GM21619 (cell line): ENCODE measurements around the gene VNN1.
A peak's percentile ranks its signal among the peaks of the same experiment; 100 is the strongest.
"Not testable (repeated sequence)": the region's sequence is repeated elsewhere in the genome, so short reads cannot be mapped to it uniquely, and the experiment has no call there.

Experiments used
- ATAC-seq: cut with Tn5 transposase; IDR thresholded peaks from one replicate; pipeline ENCODE4 v1.9.1; 2021; ENCODE audit not compliant: unreplicated experiment

Gene VNN1

DNA sequence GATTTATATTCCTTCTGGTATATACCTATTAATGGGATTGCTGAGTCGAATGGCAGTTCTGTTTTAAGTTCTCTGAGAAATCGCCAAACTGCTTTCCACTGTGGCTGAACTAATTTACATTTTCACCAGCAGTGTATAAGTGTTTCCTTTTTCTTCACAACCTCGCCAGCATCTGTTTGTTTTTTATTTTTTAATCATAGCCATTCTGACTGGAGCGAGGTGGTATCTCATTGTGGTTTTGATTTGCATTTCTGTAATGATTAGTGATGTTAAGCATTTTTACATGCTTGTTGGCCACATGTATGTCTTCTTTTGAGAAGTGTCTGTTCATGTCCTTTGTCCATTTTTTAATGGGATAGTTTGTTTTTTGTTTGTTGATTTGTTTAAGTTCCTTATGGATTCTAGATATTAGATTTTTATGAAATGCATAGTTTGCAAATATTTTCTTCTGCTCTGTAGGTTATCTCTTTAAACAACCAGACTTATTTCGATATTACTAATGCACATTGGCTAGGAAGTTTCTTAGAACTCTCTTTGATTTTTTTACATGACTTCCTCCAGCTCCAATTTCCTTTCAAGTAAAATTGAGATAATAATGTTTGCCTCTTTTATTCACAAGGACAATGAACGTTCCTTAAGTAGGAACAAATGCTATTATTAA is 12.2 kb upstream of the VNN1 start:
- ATAC-seq: peak; percentile 85

- ATAC-seq: no peak
These were observed 11.6 kb upstream of the VNN1 start for GRCh38 chr6:132725471-132725870.

GRCh38 chr6:132719736-132720448 is 6.0 kb upstream of the VNN1 start:
- no peak for ATAC-seq

- ATAC-seq: no peak
These were observed 2.2 kb upstream of the VNN1 start for GRCh38 chr6:132715881-132716637.

GRCh38 chr6:132715204-132715603 is 1.3 kb upstream of the VNN1 start:
- no peak for ATAC-seq

- no peak for ATAC-seq
These were observed 305 bp upstream of the VNN1 start for GRCh38 chr6:132714160-132714559.

DNA sequence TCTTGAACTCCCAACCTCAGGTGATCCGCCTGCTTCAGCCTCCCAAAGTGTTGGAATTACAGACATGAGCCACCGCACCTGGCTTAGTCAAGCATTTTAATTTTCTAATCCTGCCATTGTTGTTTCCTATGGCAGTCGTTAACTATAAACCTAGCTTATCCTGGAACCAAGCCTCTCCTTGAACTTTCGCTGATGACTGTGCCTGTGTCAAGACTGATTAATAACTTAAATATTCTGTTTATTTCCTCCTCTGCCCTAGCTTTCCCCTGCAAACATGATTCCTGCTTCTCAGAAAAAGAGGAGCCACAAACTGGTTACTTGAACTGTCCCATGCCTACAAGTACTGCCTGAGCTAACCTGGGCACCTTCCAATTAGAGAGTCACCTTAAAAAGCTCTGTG is 1.5 kb downstream of the VNN1 start:
- ATAC-seq: no peak

- ATAC-seq: no peak
These were observed 5.1 kb downstream of the VNN1 start for GRCh38 chr6:132708771-132709170.

GRCh38 chr6:132708002-132708401 is 5.9 kb downstream of the VNN1 start:
- ATAC-seq: no peak

- ATAC-seq: not testable (repeated sequence)
These were observed 7.1 kb downstream of the VNN1 start for GRCh38 chr6:132706756-132707155.

- no peak for ATAC-seq
These were observed 9.9 kb downstream of the VNN1 start for GRCh38 chr6:132703936-132704335.

GRCh38 chr6:132698608-132699007 is 15.2 kb downstream of the VNN1 start:
- ATAC-seq: peak; percentile 69

- ATAC-seq: no peak
These were observed 18.1 kb downstream of the VNN1 start for GRCh38 chr6:132695773-132696172.

GRCh38 chr6:132693478-132693877 is 20.4 kb downstream of the VNN1 start:
- ATAC-seq: no peak

DNA sequence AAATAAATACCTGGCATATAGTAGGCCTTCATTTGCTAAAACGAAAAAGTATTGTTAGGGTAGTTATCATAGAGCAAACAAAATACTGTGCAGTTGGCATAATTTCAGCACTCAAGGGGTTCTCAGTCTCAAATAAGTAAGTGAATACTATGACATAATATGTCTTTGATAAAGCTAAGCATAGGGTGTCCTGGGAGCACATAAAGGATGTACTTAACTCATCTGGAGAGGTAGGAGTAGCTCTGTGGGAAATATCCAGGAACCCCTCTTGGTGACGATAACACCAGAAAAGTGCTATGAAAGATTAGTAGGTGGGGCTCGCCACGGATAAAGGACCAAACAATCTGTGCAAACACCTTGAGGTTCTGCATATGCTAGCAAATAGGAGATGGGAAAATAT is 23.2 kb downstream of the VNN1 start:
- ATAC-seq: no peak

DNA sequence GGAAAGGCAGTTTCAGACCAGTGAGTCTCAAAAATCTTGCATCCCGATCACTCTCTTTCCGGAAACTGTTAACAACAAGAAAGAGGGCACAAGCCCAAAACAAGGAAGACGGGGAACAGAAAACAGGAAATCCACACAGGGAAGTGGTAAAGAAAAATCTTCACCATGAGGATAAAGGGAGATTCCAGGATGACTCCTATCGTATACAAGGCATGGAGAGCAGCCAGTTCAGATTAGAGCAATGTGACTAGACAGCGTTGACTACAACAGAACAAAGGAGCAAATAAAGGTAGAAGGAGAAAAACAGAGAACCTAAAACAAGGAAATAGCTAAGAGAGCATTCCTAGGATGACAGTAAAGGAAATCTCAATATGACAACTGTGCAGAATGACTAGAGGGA is 26.5 kb downstream of the VNN1 start:
- no peak for ATAC-seq

- no peak for ATAC-seq
These were observed 27.3 kb downstream of the VNN1 start for GRCh38 chr6:132686531-132686930.

GRCh38 chr6:132685009-132685408 is 28.8 kb downstream of the VNN1 start:
- no peak for ATAC-seq

DNA sequence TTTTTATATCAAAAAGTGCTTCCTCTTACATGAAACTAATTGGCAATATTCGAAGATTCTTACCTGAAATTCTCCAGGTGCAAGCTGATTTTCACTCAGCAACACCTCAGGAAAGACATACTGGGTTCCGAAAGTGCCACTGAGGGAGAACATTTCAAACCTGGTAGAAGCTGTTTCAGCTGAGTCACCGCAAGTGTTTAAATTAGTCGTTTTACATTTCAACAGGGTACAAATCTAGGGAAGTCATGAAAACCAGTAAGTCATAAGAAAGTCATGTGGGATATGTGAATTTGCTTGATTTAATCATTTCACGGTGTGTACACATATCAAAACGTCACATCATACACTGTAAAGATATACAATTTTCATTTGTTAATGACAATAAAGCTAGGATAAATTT is 29.6 kb downstream of the VNN1 start:
- ATAC-seq: no peak

DNA sequence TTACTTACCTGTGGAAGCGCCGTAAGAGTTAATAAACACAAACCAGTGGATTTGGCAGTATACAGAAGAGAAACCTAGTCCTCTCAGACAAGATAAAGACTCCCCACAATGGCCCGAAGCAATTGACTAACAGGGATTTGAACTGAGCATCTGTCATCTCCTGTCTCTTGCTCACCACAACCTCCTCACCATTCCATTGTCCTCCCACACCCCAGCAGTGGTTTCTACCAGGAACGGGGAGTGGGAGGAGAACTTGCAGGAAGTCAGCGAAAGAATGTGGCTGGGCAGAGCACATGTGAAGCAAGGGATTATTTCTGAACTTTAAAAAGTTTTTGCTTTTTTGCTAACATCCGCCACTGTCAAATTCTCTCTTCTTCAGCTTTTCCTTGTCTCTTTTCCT is 30.3 kb downstream of the VNN1 start:
- no peak for ATAC-seq

- ATAC-seq: not testable (repeated sequence)
These were observed 34.8 kb downstream of the VNN1 start for GRCh38 chr6:132679094-132679493.

DNA sequence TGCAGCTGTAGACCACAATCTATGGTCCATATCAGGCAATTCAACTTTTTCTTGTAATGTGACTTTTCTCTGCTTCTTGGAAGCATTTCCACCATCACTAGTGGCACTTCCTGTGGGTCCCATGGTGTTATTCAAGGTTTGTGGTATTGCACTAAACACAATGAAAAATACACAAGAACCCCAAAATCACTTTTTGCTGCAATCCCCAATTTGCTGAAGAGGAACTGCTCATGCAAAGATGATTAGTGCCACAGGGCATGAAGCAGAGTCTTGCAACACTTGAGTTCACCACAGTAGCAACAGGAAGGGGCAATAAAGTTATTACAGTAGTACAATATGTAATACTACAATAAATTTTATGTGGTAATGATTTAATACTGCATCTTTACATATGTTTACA is 38.1 kb downstream of the VNN1 start:
- no peak for ATAC-seq
